ENCODE measurements around the gene ARHGAP44. TPM values are rescaled to one million over a fixed set of nuclear protein-coding genes. Genes with fewer than 3 reads are reported as not detected.
"Not testable (repeated sequence)": the region's sequence is repeated elsewhere in the genome, so short reads cannot be mapped to it uniquely, and the experiment has no call there.

The ARHGAP44 gene
- total RNA-seq, 1 experiment from 2014 or later = 17.1 TPM

- no peaks in the 10 kb centered on the region for H3K36me3 Mint-ChIP-seq (ENCODE audit: insufficient read depth, unreplicated experiment)
- BruUV-seq (replicated peaks) = no TSS peak
- no peaks in the 10 kb centered on the region for H3K4me1 Mint-ChIP-seq (ENCODE audit: low read depth, unreplicated experiment)
- H3K27me3 Mint-ChIP-seq (ENCODE audit: unreplicated experiment) = no peaks in the 10 kb centered on the region
- H3K9me3 Mint-ChIP-seq (ENCODE audit: low read depth, unreplicated experiment) = peaks cover 7% of the 10 kb centered on the region
- H3K27ac Mint-ChIP-seq (ENCODE audit: unreplicated experiment) = no peak overlapping the region
- CTCF ChIA-PET = no interaction called here
- TF ChIP-seq, protein P1, sequence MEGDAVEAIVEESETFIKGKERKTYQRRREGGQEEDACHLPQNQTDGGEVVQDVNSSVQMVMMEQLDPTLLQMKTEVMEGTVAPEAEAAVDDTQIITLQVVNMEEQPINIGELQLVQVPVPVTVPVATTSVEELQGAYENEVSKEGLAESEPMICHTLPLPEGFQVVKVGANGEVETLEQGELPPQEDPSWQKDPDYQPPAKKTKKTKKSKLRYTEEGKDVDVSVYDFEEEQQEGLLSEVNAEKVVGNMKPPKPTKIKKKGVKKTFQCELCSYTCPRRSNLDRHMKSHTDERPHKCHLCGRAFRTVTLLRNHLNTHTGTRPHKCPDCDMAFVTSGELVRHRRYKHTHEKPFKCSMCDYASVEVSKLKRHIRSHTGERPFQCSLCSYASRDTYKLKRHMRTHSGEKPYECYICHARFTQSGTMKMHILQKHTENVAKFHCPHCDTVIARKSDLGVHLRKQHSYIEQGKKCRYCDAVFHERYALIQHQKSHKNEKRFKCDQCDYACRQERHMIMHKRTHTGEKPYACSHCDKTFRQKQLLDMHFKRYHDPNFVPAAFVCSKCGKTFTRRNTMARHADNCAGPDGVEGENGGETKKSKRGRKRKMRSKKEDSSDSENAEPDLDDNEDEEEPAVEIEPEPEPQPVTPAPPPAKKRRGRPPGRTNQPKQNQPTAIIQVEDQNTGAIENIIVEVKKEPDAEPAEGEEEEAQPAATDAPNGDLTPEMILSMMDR (IDR thresholded peaks at IDR 0.05; ENCODE audit: unreplicated experiment) = no peak
- no peak overlapping the region for H3K4me3 Mint-ChIP-seq (ENCODE audit: low read depth, unreplicated experiment)
- intact Hi-C loops (cut with micrococcal nuclease; ENCODE audit: unreplicated experiment) = no loop called here
- no peak for DNase-seq
Measured at GRCh38 chr17:12867726-12868125, 78.4 kb downstream of the ARHGAP44 start.

DNA sequence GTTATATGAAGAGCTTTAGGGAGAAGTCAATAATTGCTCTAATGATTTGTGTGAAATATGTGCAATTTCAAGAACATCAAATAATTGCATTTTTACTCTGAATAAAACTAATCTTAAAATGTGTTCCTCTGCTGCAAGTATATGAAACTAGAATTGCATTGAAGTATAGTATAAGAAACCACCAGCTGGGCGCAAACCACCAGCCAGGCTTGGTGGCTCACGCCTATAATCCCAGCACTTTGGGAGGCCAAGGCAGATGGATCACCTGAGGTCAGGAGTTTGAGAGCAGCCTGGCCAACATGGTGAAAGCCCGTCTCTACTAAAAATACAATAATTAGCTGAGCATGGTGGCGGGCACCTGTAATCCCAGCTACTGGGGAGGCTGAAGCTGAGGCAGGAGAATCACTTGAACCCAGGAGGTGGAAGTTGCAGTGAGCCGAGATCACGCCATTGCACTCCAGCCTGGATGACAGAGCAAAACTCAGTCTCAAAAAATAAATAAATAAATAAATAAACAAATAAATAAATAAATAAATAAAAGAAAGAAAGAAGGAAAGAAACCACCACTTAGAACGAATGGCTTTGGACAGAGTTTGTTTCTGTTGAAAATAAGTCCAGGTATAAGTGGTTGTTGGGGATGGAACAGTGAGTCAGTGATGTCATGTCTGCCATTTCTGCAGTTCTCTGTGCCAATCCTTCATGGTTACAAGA lies 84.3 kb downstream of the ARHGAP44 start:
- H3K36me3 Mint-ChIP-seq (ENCODE audit: insufficient read depth, unreplicated experiment); CTCF ChIA-PET; intact Hi-C loops (cut with micrococcal nuclease; ENCODE audit: unreplicated experiment); H3K4me3 Mint-ChIP-seq (ENCODE audit: low read depth, unreplicated experiment); DNase-seq; H3K27me3 Mint-ChIP-seq (ENCODE audit: unreplicated experiment); H3K27ac Mint-ChIP-seq (ENCODE audit: unreplicated experiment); H3K4me1 Mint-ChIP-seq (ENCODE audit: low read depth, unreplicated experiment); BruUV-seq (replicated peaks): not testable (repeated sequence)
- H3K9me3 Mint-ChIP-seq (ENCODE audit: low read depth, unreplicated experiment) = peaks cover 11% of the 10 kb centered on the region

GRCh38 chr17:12877953-12878669 lies 88.8 kb downstream of the ARHGAP44 start:
- Mint-ChIP-seq H3K4me1 (ENCODE audit: low read depth, unreplicated experiment) (no peaks in the 10 kb centered on the region), H3K36me3 (ENCODE audit: insufficient read depth, unreplicated experiment) (no peaks in the 10 kb centered on the region), H3K4me3 (ENCODE audit: low read depth, unreplicated experiment) (no peak overlapping the region), H3K9me3 (ENCODE audit: low read depth, unreplicated experiment) (peaks cover under 1% of the 10 kb centered on the region), H3K27me3 (ENCODE audit: unreplicated experiment) (no peaks in the 10 kb centered on the region), H3K27ac (ENCODE audit: unreplicated experiment) (no peak overlapping the region)
- TF ChIP-seq, protein P1 (IDR thresholded peaks at IDR 0.05; ENCODE audit: unreplicated experiment) = no peak
- intact Hi-C loops (cut with micrococcal nuclease; ENCODE audit: unreplicated experiment) = no loop called here
- no TSS peak for BruUV-seq (replicated peaks)
- CTCF ChIA-PET = interaction anchor here (0.7 kb wide), 1 partner anchor 63 kb away, joined by 4 read pairs; no protein-coding TSS in a partner anchor
- no peak for DNase-seq

DNA sequence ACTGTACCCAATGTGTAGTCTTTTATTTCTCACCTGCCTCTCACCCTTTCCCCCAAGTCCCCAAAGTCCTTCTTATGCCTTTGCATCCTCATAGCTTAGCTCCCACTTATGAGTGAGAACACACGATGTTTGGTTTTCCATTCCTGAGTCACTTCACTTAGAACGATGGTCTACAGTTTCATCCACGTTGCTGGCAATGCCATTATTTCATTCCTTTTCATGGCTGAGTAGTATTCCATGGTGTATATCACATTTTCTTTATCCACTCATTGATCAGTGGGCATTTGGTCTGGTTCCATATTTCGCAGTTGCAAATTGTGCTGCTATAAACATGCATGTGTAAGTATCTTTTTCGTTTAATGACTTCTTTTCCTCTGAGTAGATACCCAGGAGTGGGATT lies 89.8 kb downstream of the ARHGAP44 start:
- CTCF ChIA-PET; H3K27me3 Mint-ChIP-seq (ENCODE audit: unreplicated experiment); H3K4me1 Mint-ChIP-seq (ENCODE audit: low read depth, unreplicated experiment); H3K9me3 Mint-ChIP-seq (ENCODE audit: low read depth, unreplicated experiment); H3K27ac Mint-ChIP-seq (ENCODE audit: unreplicated experiment); intact Hi-C loops (cut with micrococcal nuclease; ENCODE audit: unreplicated experiment); H3K36me3 Mint-ChIP-seq (ENCODE audit: insufficient read depth, unreplicated experiment); BruUV-seq (replicated peaks); DNase-seq; H3K4me3 Mint-ChIP-seq (ENCODE audit: low read depth, unreplicated experiment): not testable (repeated sequence)

DNA sequence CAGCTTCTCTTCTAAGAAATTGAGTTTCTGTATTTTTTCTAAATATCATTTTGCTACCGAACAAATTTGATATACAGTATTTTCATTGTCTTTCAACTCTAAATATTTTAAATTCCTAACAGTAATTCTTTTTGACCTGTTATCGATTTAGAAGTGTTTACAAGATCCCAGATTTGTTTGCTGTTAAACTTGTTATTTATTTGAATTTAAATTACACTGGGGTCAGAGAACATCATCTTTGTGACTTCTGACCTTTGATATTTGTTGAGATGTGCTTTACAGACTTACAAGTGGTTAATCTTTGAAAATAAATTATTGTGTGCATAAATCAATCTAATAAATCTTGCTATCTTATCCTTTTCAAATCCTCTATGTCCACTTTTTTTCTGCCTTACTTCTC lies 94.2 kb downstream of the ARHGAP44 start:
- BruUV-seq (replicated peaks) = no TSS peak
- Mint-ChIP-seq H3K36me3 (ENCODE audit: insufficient read depth, unreplicated experiment) (no peaks in the 10 kb centered on the region), H3K9me3 (ENCODE audit: low read depth, unreplicated experiment) (peaks cover 3% of the 10 kb centered on the region), H3K4me3 (ENCODE audit: low read depth, unreplicated experiment) (no peak overlapping the region), H3K27ac (ENCODE audit: unreplicated experiment) (no peak overlapping the region), H3K4me1 (ENCODE audit: low read depth, unreplicated experiment) (no peaks in the 10 kb centered on the region), H3K27me3 (ENCODE audit: unreplicated experiment) (no peaks in the 10 kb centered on the region)
- CTCF ChIA-PET = no interaction called here
- intact Hi-C loops (cut with micrococcal nuclease; ENCODE audit: unreplicated experiment) = no loop called here
- no peak for DNase-seq
- TF ChIP-seq, protein P1 (IDR thresholded peaks at IDR 0.05; ENCODE audit: unreplicated experiment) = no peak

Data from Calu3 (cell line).